Activated CD8-positive, alpha-beta memory T cell treated with anti-CD3 and anti-CD28 coated beads, Interleukin-2, amount 50 U/mL, for 1 hour (primary cell): Measurements from ENCODE around the gene MRPS7.
"Not testable (repeated sequence)": the region's sequence is repeated elsewhere in the genome, so short reads cannot be mapped to it uniquely, and the experiment has no call there.

ENCODE experiments used
- DNase-seq: peaks from one replicate; pipeline ENCODE4 v3.0.0-alpha.2; 2020; ENCODE audit errors: extremely low read depth

Gene MRPS7

DNA sequence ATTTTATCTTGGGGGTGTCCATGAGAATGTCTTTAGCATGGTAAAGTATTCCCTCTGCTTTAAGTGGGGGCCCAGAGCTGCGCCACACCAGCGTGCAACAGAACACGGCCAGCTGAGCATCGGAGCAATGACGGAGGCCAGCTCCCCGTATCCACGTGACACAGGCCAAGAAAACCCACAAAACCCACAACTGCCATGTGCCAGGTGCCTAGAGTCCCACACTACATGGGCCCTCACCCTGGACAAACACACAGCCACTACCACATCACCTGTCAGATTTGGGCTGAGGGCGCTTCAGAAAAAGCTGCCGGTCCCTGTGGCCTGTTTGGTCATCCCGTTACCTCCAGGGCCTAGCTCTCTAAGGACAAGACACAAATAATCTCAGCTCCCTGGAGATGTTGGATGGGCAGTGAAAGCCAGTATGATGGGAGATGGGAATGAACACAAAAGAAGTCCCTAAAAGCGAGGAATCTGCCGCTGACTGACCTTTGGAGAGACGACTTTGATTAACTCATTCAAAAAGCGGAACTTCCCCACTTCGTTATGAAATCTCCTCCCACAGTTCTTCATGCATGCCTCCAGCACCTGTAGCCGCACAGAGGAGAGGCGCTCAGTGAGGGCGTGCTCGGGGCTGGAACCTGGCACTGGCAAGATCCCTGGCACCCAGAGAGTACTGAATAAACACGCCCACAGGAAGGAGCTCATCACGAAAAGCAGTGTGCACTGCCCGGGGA, 17.4 kb upstream of the MRPS7 start:
- DNase-seq = no peak

DNA sequence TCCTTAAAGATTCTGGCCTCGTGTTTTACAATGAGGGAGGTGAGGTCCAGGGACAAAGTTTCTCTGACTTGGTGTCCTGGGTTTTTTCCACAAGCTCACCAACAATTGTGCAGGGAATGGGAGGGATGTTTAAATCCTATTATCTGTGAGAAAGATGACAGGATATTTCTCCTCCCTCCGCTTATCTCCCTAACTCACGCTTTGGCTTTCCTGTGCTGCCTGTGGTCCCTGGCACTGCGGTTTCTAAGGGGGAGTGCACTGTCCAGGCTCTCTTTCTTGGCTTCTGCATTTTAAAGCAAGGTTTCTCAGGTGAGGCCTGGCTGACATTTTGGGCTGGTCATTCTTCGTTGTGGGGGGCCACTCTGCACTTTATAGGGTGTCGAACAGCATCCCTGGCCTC, 16.7 kb upstream of the MRPS7 start:
- no peak for DNase-seq

DNA sequence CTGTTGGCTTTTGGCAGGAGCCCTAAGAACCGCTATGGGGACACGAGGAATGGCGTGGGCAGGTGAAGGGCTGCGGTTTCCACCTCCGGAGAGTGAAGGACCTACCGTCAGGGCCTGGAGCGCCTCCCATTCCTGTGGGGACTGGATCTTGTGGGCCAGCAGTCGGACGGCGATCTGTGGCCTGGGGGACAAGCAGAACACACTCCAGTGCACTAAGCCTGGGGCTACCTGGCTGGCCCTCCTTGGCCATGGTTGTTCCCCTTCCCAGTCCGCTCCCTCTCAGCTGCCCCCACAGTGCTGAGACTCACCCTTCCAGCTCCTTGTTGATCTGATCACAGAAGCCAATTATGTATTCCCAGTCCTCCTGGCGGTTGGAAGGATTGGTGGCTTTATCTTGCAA, 15.3 kb upstream of the MRPS7 start:
- no peak for DNase-seq

GRCh38 chr17:75249564-75249963, 12.1 kb upstream of the MRPS7 start:
- DNase-seq = no peak

- no peak for DNase-seq
Observed at GRCh38 chr17:75250009-75250471, 11.6 kb upstream of the MRPS7 start.

DNA sequence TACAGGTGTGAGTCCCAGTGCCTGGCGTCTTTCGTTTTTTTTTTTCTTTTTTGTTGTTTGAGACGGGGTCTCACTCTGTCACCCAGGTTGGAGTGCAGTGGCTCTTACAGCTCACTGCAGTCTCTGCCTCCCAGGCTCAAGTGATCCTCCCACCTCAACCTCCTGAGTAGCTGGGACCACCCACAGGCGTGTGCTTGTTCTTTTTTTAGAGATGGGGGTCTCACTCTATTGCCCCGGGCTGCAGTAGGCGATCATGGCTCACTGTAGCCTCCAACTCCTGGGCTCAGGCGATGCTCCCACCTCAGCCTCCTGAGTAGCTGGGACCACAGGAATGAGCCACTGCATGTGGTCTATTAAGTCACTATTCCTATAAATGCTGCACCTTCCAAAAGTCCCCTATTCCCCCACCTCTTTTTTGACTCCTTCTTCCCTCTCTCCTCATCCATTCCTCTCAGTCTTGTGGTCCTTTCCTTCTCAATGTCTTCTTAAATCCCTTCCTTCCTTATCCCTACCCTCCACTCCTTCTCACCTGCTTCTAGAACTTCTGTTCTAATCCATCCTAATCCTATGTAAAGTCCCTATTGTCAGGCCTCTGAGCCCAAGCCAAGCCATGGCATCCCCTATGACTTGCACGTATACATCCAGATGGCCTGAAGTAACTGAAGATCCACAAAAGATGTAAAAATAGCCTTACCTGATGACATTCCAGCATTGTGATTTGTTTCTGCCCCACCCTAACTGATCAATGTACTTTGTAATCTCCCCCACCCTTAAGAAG, 9.5 kb upstream of the MRPS7 start:
- DNase-seq = no peak

DNA sequence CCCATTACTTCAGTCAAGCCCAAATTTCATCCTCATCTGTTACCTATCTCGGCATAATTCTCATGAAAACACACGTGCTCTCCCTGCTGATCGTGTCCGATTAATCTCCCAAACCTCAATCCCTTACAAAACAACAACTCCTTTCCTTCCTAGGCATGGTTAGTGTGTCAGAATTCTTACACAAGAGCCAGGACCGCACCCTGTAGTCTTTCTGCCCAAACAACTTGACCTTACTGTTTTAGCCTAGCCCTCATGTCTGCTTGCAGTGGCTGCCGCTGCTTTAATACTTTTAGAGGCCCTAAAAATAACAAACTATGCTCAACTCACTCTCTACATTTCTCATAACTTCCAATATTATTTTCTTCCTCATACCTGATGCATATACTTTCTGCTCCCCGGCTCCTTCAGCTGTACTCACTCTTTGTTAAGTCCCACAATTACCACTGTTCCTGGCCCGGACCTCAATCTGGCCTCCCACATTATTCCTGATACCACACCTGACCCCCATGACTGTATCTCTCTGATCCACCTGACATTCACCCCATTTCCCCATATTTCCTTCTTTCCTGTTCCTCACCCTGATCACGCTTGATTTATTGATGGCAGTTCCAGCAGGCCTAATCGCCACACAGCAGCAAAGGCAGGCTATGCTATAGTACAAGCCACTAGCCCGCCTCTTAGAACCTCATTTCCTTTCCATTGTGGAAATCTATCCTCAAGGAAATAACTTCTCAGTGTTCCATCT, 5.6 kb upstream of the MRPS7 start:
- not testable (repeated sequence) for DNase-seq

GRCh38 chr17:75257228-75257627, 4.5 kb upstream of the MRPS7 start:
- not testable (repeated sequence) for DNase-seq

GRCh38 chr17:75260641-75261335, 891 bp upstream of the MRPS7 start:
- DNase-seq = no peak

DNA sequence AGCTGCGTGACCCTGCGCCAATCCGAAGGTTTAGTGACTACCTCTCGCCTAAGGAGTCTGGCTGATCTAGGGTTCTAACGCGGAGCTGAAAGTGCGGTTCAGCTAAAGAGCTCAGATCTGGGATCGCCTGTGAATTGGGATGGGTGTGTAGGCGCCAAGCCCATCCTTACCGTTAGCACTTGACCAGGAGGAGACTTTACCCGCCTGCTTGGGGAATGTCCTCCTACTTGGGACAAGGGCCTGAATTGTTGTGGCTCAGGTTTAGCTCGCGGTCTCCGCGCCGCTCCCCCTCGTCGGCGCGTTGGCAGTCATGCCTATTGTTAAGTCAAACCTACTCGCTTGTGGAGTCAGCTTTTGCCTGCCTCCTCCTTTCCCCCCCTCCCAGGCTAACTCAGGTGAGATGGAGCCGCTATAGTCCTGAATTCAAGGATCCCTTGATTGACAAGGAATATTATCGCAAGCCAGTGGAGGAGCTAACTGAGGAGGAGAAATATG, 480 bp downstream of the MRPS7 start:
- no peak for DNase-seq

- DNase-seq = no peak
Observed at GRCh38 chr17:75263055-75263454, 1.4 kb downstream of the MRPS7 start.

GRCh38 chr17:75265614-75266315, 4.1 kb downstream of the MRPS7 start:
- DNase-seq = no peak

DNA sequence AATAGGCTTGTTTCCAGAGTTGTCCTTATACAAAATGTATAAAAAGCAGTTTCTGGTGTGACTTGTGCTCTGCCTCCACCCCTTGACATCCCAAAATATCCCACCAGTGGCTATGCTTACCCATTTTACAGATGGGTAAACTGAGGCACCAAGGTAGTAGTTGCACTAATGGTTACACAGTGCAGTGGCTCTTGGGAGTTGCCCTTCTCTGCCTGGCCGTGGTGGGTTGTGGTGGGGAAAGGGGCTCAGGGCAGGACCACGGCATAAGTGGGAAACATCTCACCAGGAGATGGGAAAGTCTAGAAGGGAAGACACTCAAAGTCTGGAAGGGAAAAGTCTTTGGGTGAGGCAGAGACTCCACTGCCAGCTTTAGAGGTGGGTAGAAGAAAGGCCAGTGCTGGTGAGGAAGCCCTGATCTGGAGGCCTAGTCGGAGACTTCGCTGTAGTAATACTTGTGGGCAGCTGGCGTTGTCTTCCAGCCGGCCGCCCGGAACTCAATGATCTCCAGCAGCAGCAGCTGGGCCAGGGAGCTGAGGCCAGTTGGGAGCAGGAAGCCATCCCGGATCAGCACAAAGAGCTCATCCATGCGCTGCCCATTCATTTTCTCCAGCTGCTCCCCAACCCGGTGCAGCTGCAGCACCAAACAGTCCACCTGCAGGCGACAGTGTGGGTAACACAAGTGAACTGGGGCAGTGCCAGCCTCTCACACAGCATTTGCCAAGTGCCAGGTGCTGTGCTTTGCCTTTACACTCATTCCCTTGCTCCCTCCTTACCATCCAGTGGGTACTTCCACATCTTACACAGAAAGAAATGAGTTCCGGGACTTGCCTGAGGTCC, 4.9 kb downstream of the MRPS7 start:
- no peak for DNase-seq

DNA sequence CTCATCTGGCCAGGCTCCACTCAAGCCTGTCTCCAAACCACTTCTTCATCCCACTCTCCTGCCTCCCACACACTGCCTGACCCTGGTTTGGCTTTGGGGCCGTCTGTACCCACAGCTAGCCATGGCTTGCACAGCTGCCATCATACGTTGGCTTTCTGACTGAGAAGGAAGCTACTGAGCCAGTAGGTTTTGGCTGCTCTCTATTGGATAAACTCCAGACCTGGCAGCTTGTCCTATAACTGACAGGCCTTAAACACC, 5.4 kb downstream of the MRPS7 start:
- DNase-seq = no peak

DNA sequence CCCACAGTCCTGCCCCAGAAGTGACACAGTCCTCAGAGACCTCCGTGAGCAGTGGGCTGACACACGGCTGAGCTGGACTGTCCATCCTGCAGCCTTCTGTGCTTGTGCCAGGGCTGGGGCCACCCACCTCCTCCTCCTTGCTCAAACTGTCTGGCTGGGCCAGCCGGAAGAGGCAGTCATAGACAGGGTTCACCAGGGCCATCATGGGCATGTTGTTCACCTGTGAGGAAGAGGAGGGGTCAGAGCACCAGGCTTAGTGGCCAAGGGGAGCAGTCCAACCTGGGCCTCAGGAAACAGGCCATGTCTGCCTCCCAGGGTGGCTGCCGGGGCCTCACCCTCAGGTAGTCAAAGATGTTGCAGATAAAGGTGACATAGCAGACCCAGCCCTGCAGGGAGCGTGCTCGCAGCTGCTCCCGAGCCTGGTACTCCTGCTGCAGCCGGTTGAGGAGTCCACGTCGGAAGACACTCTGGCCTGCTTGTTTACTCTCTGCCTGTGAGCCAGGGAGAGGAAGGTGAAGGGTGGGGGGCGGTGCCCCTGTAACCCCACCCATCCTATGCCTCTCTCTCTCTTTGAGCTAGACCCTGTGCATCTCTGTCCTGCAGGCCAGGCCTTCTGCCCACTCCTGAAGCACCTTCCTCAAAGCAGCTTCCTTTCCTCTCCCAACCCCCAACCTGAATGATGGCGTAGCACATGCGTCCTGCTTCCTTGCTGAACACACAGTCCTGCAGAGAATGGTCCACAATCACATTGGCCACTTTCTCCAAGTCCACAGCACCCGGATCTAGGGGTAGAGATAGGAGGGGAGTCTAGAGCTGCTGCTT, 5.9 kb downstream of the MRPS7 start:
- no peak for DNase-seq

DNA sequence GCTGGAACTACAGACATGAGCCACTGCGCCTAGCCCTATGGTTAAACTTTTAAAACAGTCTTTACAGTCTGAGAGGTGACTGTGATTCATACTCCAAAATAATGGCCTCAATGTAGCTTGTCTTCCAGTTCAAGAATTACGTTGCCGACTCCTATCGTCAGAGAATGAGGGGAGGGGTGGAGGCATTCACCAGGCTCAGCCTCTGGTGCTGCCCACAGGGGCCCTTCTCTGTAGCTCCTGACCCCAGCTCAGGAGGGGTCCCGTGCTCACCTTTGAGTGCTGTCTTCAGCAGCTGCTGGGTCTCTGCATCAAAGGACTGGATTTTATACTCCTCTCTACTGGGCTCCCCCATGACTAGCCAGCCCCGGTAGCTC, 8.2 kb downstream of the MRPS7 start:
- DNase-seq = no peak

DNA sequence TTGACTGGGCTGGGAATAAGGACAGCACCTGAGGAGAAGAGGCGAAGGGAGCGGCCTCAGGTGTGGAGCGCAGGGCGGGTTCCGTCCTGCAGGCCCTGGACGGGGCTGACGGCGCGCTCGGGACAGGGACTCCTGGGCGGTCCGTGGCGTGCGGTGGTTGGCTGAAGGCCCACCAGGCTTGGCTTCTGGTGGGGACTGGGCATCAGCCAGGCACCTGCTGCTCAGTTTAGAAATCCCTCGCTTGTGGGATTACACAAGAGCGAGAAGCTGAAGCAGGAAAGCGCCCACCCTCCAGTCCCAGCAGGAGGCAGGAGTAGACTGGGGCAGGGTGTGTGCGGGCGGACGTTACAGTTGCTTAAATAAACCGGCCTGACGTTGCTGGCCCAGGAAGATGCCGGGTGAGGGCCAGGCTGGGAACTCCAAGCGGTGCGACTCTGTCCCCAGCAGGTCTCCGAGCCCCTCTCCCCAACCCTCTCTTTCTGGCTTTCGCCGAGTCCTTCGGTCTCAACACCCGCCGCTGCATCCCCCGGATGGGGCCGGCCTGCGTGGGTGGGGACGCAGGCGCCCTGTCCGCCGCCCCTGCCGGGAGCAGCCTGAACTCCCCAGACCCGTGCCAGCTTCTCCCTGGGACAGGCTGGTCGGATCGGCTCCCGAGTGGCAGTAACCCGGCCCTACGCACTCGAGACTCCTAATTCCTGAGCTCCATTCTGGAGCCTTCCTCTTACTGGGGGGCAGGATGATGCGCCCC, 8.7 kb downstream of the MRPS7 start:
- DNase-seq = no peak

- no peak for DNase-seq
Observed at GRCh38 chr17:75270966-75271232, 9.2 kb downstream of the MRPS7 start, which contains the start of gene MIF4GD. Gene MIF4GD (minus strand): TSS chr17:75271231. CDS start chr17:75270195, 1,036 bp downstream.
